Ureter (tissue), 1 donor: ENCODE results near the gene CFP. TPM values are rescaled to one million over a fixed set of nuclear protein-coding genes. Genes with fewer than 3 reads are reported as not detected.

Experiments used
- DNase-seq: peaks from one replicate; pipeline ENCODE4 v3.0.0-alpha.2; 2020; ENCODE audit warnings: low spot score
- total RNA-seq: library from RNA; stranded (reverse); gene quantifications from one replicate; pipeline ENCODE4 v1.2.4, GENCODE V29; 2023
- donor health status: DM: yes; HTN: yes; CAD: no.

Gene CFP
- total RNA-seq, 1 donor from 2014 or later, result 4.3 TPM

GRCh38 chrX:47637546-47638195 lies 7.9 kb upstream of the CFP start:
- DNase-seq, result peak; percentile 53

- no peak for DNase-seq
These were observed 5.3 kb upstream of the CFP start for GRCh38 chrX:47634871-47635575.

- DNase-seq, result no peak
These were observed 4.2 kb upstream of the CFP start for GRCh38 chrX:47633689-47634590.

GRCh38 chrX:47632666-47633065 lies 2.9 kb upstream of the CFP start:
- DNase-seq, result no peak

- no peak for DNase-seq
These were observed 1.9 kb upstream of the CFP start for GRCh38 chrX:47631676-47632075.

- DNase-seq, result no peak
These were observed 748 bp downstream of the CFP start for GRCh38 chrX:47628982-47629381.

GRCh38 chrX:47625365-47625764 lies 4.4 kb downstream of the CFP start:
- DNase-seq, result no peak

GRCh38 chrX:47623540-47624027 lies 6.1 kb downstream of the CFP start:
- DNase-seq, result peak; percentile 56

- no peak for DNase-seq
These were observed 7.9 kb downstream of the CFP start for GRCh38 chrX:47621851-47622250.

- DNase-seq, result no peak
These were observed 9.4 kb downstream of the CFP start for GRCh38 chrX:47620303-47620685.

GRCh38 chrX:47619486-47620302 lies 10.0 kb downstream of the CFP start, which contains the start of gene SYN1:
TSS of gene SYN1 (minus strand) at chrX:47619857. CDS start at chrX:47619728, 129 bp downstream.
- DNase-seq, result peak; percentile 77

- no peak for DNase-seq
These were observed 10.7 kb downstream of the CFP start for GRCh38 chrX:47618923-47619485.

GRCh38 chrX:47614618-47615017 lies 15.1 kb downstream of the CFP start:
- no peak for DNase-seq

- no peak for DNase-seq
These were observed 16.6 kb downstream of the CFP start for GRCh38 chrX:47613082-47613481.

- DNase-seq, result no peak
These were observed 17.3 kb downstream of the CFP start for GRCh38 chrX:47612418-47612817.

GRCh38 chrX:47611926-47612325 lies 17.8 kb downstream of the CFP start:
- DNase-seq, result no peak

GRCh38 chrX:47611489-47611888 lies 18.2 kb downstream of the CFP start:
- no peak for DNase-seq

GRCh38 chrX:47610511-47610910 lies 19.2 kb downstream of the CFP start:
- no peak for DNase-seq

- no peak for DNase-seq
These were observed 21.5 kb downstream of the CFP start for GRCh38 chrX:47608130-47608810.

- no peak for DNase-seq
These were observed 22.6 kb downstream of the CFP start for GRCh38 chrX:47607091-47607490.
